NCI-H1092 treated with DMSO at 0.1 percent for 48 hours (cell line): Measurements from ENCODE around the gene INVS.
A peak's percentile ranks its signal among the peaks of the same experiment; 100 is the strongest.
"Not testable (repeated sequence)": the region's sequence is repeated elsewhere in the genome, so short reads cannot be mapped to it uniquely, and the experiment has no call there.

Source experiments
- DNase-seq: peaks from one replicate; lab custom pipeline; 2025; lab: John Stamatoyannopoulos, UW

The INVS gene

DNA sequence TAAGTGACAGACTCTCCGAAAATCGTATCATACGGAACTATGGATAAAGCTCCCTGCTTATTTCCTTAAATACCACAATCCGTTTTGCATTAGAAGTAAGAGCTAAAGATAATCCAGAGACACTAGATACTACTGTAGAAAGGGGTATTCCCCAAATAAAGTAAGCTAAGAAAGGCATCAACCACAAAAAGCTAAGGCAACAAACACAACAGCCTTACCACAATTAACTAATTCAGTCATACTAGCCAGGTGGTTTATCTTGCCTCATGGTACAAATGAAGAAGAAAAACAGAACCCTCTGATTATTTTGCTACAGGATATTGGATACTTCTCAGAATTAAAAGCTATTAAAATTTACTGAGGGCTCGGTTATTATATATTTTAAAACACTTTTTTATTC, 14.3 kb upstream of the INVS start:
- DNase-seq: no peak

- no peak for DNase-seq
Measured at GRCh38 chr9:100086097-100086635, 12.9 kb upstream of the INVS start.

DNA sequence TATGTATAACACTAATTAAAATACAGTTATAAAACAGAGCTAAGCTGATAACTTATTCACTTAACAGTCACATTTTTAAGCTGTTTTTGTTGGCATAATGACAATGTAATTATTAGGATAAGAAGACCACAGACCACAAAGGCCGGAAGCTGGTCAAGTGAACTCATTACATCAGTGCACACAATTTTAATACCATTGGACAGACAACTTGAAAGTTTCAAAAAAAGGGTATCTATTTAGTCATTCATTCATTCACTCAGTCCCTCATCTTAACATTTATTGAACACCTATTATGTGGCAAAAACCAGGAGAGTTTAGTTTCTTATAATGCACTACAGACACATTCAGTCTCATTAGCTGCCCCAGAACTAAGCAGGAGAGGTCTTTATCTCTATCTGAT, 11.8 kb upstream of the INVS start:
- DNase-seq: no peak

- DNase-seq: no peak
Measured at GRCh38 chr9:100088202-100088601, 10.8 kb upstream of the INVS start.

DNA sequence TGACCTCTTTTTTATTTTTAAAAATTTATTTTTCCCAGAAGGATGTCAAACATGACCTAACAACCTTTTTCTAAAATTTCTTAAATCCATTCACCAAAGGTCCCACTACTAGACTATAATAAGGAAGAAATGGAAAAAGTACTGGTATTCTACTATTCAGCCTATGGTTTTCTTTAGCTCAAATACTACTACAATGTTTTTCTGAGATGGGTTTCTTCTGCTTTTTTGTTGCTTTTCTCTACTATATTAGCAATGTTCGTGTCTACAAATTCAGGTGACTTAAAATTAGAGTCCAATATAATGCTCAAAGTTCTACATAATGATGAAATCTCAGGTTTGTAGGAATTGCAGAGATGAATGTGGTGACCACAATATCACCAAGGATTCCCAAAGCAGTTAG, 8.2 kb upstream of the INVS start:
- DNase-seq: no peak

- no peak for DNase-seq
Measured at GRCh38 chr9:100091650-100092049, 7.4 kb upstream of the INVS start.

- DNase-seq: no peak
Measured at GRCh38 chr9:100092066-100092465, 7.0 kb upstream of the INVS start.

DNA sequence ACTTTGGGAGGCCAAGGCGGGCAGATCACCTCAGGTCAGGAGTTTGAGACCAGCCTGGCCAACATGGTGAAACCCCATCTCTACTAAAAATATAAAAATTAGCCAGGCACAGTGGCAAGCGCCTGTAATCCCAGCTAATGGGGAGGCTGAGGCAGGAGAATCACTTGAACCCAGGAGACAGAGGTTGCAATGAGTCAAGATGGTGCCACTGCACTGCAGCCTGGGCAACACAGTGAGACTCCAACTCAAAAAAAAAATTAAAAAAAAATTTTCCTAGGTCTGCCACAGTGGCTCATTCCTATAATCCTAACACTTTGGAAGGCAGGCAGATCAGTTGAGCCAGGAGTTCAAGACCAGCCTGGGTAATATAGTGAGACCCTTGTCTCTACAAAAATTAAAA, 4.6 kb upstream of the INVS start:
- not testable (repeated sequence) for DNase-seq

DNA sequence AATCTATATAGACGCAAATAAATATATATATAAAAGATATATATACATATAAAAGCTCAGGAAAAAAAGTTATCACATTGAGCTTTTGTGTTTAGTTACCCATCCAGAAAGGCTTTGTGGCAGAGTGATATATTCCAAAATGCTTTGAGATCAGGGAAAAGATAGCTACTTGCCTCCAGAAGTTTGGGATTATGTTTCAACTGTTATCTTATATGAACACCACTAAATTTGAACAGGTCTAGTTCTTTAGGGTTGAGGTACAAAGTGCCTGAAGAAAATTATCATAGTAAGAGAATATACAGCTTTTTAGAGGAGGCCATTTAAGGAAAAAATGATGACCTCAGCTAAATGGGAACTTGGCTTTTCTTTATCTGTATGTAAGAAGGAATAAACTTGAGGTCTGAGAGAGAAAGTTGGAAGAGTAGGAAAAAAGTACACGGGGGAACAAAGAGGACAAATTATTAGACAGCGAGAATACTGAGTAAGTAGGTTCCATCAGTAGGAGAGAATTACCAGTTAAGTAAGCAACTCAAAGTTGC, 2.6 kb upstream of the INVS start:
- no peak for DNase-seq

- peak; percentile 21 for DNase-seq
Measured at GRCh38 chr9:100098046-100098886, 777 bp upstream of the INVS start.

GRCh38 chr9:100099722-100100042, 639 bp downstream of the INVS start:
- peak; percentile 72 for DNase-seq

- DNase-seq: no peak
Measured at GRCh38 chr9:100100146-100100667, 1.2 kb downstream of the INVS start.

GRCh38 chr9:100101608-100102007, 2.6 kb downstream of the INVS start:
- no peak for DNase-seq

- DNase-seq: no peak
Measured at GRCh38 chr9:100104314-100104713, 5.3 kb downstream of the INVS start.

DNA sequence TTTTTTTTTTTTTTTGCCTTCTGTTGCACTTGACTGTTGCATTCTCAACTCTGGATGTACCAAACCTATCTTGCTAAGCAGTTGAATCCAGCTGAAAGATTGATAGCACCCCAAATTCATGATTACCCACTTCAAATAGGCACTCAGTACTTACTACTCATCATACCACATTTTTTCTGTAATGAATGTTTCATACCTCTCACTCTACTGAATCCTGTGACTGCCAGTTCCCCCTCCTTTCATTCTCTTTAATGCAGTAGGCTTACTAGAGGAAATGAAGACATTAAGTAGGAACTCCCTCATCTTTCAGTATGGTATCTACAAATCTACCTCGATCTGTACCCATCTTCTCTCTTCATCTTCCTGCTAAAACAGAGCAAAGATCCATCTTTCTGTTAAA, 6.8 kb downstream of the INVS start:
- DNase-seq: no peak

DNA sequence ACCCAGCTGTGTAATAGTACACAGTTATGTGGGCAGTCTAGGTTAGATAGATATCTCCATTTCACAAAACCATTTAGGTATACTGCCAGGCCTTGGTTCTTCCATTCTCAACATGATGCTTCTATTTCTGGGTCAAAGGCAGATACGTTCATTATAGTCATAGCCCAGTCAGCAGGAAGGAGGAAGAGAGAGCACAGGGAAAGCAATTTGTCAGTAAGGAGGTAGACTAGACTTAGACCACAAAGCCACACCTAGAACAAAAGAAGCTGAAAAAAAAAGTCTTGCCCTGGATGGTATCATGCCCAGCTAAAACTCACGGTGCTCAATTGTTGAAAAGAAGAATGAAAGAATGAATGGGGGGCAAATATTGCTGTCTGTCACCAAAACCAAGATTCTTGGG, 7.6 kb downstream of the INVS start:
- DNase-seq: no peak

DNA sequence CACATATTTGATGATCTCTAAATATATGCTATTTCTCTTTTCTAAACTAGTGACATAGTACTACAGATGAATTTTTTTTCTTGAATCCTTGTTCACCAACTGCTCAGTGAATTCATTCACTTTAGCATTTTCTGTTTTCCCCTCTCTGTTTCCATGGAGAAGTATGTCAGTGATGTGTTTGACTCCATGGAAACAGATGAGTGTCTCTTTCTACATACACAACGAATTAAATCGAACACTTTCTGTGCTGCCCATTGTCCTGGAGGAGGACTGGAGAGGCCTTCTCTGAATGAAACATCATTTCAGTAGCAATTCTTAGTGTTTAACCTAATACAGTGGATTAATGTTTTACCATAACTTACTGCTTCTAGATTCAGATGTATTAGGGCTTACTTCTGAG, 9.5 kb downstream of the INVS start:
- DNase-seq: peak; percentile 3

DNA sequence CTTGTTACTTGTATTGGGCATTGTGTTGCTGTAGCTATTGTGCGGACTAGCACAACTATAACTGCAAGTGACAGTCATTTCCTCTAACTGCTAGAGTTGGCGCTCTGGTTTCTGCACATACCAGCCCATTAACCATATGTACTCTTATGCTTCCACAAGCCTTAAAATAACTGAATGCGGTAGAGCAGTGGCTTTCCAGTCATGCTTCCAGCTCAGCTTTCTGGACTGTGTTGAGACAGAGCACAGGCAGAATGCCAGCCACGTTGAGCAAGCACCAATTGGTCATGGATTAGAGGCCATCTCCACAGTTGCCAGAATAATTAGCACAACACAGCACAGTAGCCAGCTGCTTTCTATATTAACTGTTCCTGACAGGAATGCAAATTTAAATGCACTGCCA, 12.2 kb downstream of the INVS start:
- DNase-seq: peak; percentile 26

GRCh38 chr9:100112677-100113336, 13.8 kb downstream of the INVS start:
- no peak for DNase-seq

DNA sequence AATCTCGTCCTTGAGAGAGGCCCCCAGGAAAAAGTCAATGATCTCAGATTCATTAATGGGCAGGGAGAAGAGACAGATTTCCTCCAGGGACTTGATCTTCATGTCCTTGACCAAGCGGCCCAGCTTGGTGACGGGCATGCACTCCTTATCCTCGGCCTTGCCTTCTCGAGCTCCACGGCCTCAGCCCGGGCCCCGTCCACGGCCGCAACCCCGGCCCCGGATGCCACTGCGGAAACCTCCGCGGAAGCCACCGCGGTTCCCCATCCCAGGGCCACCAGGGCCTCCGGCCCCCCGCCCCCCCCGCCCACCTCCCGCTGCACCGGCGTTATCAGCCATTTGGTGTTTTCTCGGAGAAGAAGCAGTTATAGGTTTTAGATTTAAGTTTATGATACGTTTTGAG, 18.3 kb downstream of the INVS start:
- DNase-seq: no peak

GRCh38 chr9:100120286-100120685, 21.2 kb downstream of the INVS start:
- DNase-seq: no peak

- no peak for DNase-seq
Measured at GRCh38 chr9:100125236-100125635, 26.2 kb downstream of the INVS start.

GRCh38 chr9:100125910-100126309, 26.9 kb downstream of the INVS start:
- DNase-seq: no peak
